ENCODE data around the gene BRSK1.

Gene BRSK1

GRCh38 chr19:55254625-55254977, 29.2 kb upstream of the BRSK1 start:
- no peak for DNase-seq

- peak; percentile 58 for DNase-seq
Measured at GRCh38 chr19:55255618-55256423, 28.0 kb upstream of the BRSK1 start.

- no peak for DNase-seq
Measured at GRCh38 chr19:55256562-55257460, 27.0 kb upstream of the BRSK1 start.

- peak; percentile 32 for DNase-seq
Measured at GRCh38 chr19:55257461-55258420, 26.1 kb upstream of the BRSK1 start.

- no peak for DNase-seq
Measured at GRCh38 chr19:55258476-55258827, 25.3 kb upstream of the BRSK1 start.

- DNase-seq: peak; percentile 96
Measured at GRCh38 chr19:55258828-55259539, 24.8 kb upstream of the BRSK1 start, which contains the start of gene PPP6R1. Gene PPP6R1 (minus strand): TSS chr19:55259017. CDS start chr19:55247103, 11,914 bp downstream.

- no peak for DNase-seq
Measured at GRCh38 chr19:55259540-55260210, 24.1 kb upstream of the BRSK1 start.

- no peak for DNase-seq
Measured at GRCh38 chr19:55261671-55262126, 22.1 kb upstream of the BRSK1 start.

GRCh38 chr19:55262359-55262758, 21.4 kb upstream of the BRSK1 start:
- no peak for DNase-seq

- no peak for DNase-seq
Measured at GRCh38 chr19:55264531-55264930, 19.3 kb upstream of the BRSK1 start.

GRCh38 chr19:55265173-55265572, 18.6 kb upstream of the BRSK1 start:
- DNase-seq: no peak

- no peak for DNase-seq
Measured at GRCh38 chr19:55265723-55266386, 17.9 kb upstream of the BRSK1 start.

- DNase-seq: no peak
Measured at GRCh38 chr19:55266404-55266803, 17.4 kb upstream of the BRSK1 start.

- DNase-seq: no peak
Measured at GRCh38 chr19:55266840-55267239, 17.0 kb upstream of the BRSK1 start.

- no peak for DNase-seq
Measured at GRCh38 chr19:55269299-55269698, 14.5 kb upstream of the BRSK1 start.

GRCh38 chr19:55270172-55270942, 13.4 kb upstream of the BRSK1 start:
- DNase-seq: no peak

- no peak for DNase-seq
Measured at GRCh38 chr19:55272142-55272541, 11.7 kb upstream of the BRSK1 start.

- DNase-seq: no peak
Measured at GRCh38 chr19:55273978-55274707, 9.7 kb upstream of the BRSK1 start.

Data from inflammatory macrophage treated with lipopolysaccharide for 4 hours (primary cell).